ENCODE measurements around the gene ADAM33. TPM values are rescaled to one million over a fixed set of nuclear protein-coding genes. Genes with fewer than 3 reads are reported as not detected.

Gene ADAM33
- total RNA-seq, 2 experiments from 2014 or later, result not detected

- no peak for TF ChIP-seq CTCF (IDR thresholded peaks at IDR 0.05)
- no peak overlapping the region for H3K27ac ChIP-seq (ENCODE audit: low read depth in 1 of 2, low read length in 2 of 2)
- no peaks in the 10 kb centered on the region for H3K36me3 Mint-ChIP-seq (ENCODE audit: low read depth)
- H3K4me3 ChIP-seq (ENCODE audit: low read length), result no peak overlapping the region
- H3K4me1 ChIP-seq (ENCODE audit: insufficient read depth, low read length), result no peaks in the 10 kb centered on the region
- H3K27ac Mint-ChIP-seq, result no peak overlapping the region
- no peaks in the 10 kb centered on the region for H3K36me3 ChIP-seq (ENCODE audit: insufficient read depth, low read length)
- no peaks in the 10 kb centered on the region for H3K27me3 ChIP-seq (ENCODE audit: control insufficient read depth in 1 of 2, insufficient read depth in 2 of 2, low read length in 2 of 2)
- H3K4me1 Mint-ChIP-seq (ENCODE audit: low read depth), result no peaks in the 10 kb centered on the region
- ATAC-seq (ENCODE audit: poor library complexity) (no peak), DNase-seq (no peak)
- no peak overlapping the region for H3K4me3 Mint-ChIP-seq
- intact Hi-C loops (cut with DNase I, micrococcal nuclease), result no loop called here
- no peaks in the 10 kb centered on the region for H3K9me3 Mint-ChIP-seq
- H3K27me3 Mint-ChIP-seq, result no peaks in the 10 kb centered on the region
- POLR2A ChIA-PET, result no interaction called here
- CTCF ChIA-PET, result no interaction called here
- peaks cover 4 to 17% of the 10 kb centered on the region in 2 experiments for H3K9me3 ChIP-seq (ENCODE audit: control insufficient read depth in 1 of 2, insufficient read depth in 1 of 2, low read length in 2 of 2)
Observed at GRCh38 chr20:3698591-3699001, 16.8 kb upstream of the ADAM33 start.

- Histone ChIP-seq H3K4me1 (ENCODE audit: insufficient read depth, low read length) (no peaks in the 10 kb centered on the region), H3K27ac (ENCODE audit: low read depth in 1 of 2, low read length in 2 of 2) (no peak overlapping the region), H3K36me3 (ENCODE audit: insufficient read depth, low read length) (no peaks in the 10 kb centered on the region), H3K4me3 (ENCODE audit: low read length) (no peak overlapping the region), H3K9me3 (ENCODE audit: control insufficient read depth in 1 of 2, insufficient read depth in 1 of 2, low read length in 2 of 2) (peaks cover 4 to 17% of the 10 kb centered on the region in 2 experiments), H3K27me3 (ENCODE audit: control insufficient read depth in 1 of 2, insufficient read depth in 2 of 2, low read length in 2 of 2) (no peaks in the 10 kb centered on the region)
- Mint-ChIP-seq H3K4me3 (no peak overlapping the region), H3K36me3 (ENCODE audit: low read depth) (no peaks in the 10 kb centered on the region), H3K27ac (no peak overlapping the region), H3K4me1 (ENCODE audit: low read depth) (no peaks in the 10 kb centered on the region), H3K9me3 (no peaks in the 10 kb centered on the region), H3K27me3 (no peaks in the 10 kb centered on the region)
- DNase-seq (no peak), ATAC-seq (ENCODE audit: poor library complexity) (no peak)
- intact Hi-C loops (cut with DNase I, micrococcal nuclease), result no loop called here
- TF ChIP-seq CTCF (IDR thresholded peaks at IDR 0.05), result no peak
- ChIA-PET POLR2A (no interaction called here), CTCF (no interaction called here)
Observed at GRCh38 chr20:3697588-3698305, 15.9 kb upstream of the ADAM33 start.

GRCh38 chr20:3696745-3697587, 15.2 kb upstream of the ADAM33 start:
- H3K9me3 ChIP-seq (ENCODE audit: control insufficient read depth in 1 of 2, insufficient read depth in 1 of 2, low read length in 2 of 2), result peaks cover 4 to 17% of the 10 kb centered on the region in 2 experiments
- Mint-ChIP-seq H3K4me3 (no peak overlapping the region), H3K9me3 (no peaks in the 10 kb centered on the region), H3K36me3 (ENCODE audit: low read depth) (no peaks in the 10 kb centered on the region), H3K27ac (no peak overlapping the region), H3K4me1 (ENCODE audit: low read depth) (no peaks in the 10 kb centered on the region), H3K27me3 (no peaks in the 10 kb centered on the region)
- no peaks in the 10 kb centered on the region for H3K27me3 ChIP-seq (ENCODE audit: control insufficient read depth in 1 of 2, insufficient read depth in 2 of 2, low read length in 2 of 2)
- no peak overlapping the region for H3K27ac ChIP-seq (ENCODE audit: low read depth in 1 of 2, low read length in 2 of 2)
- ATAC-seq (ENCODE audit: poor library complexity), result no peak
- intact Hi-C loops (cut with DNase I, micrococcal nuclease), result no loop called here
- no peak overlapping the region for H3K4me3 ChIP-seq (ENCODE audit: low read length)
- H3K36me3 ChIP-seq (ENCODE audit: insufficient read depth, low read length), result no peaks in the 10 kb centered on the region
- TF ChIP-seq CTCF (IDR thresholded peaks at IDR 0.05), result no peak
- ChIA-PET CTCF (no interaction called here), POLR2A (no interaction called here)
- DNase-seq, result no peak
- no peaks in the 10 kb centered on the region for H3K4me1 ChIP-seq (ENCODE audit: insufficient read depth, low read length)
